DMS79 treated with DMSO at 0.1 percent for 48 hours (cell line): ENCODE results near the gene HMCN1.
"Not testable (repeated sequence)": the region's sequence is repeated elsewhere in the genome, so short reads cannot be mapped to it uniquely, and the experiment has no call there.

Experiments used
- DNase-seq: peaks from one replicate; lab custom pipeline; 2025; lab: John Stamatoyannopoulos, UW

Gene HMCN1

GRCh38 chr1:185853739-185854138, 119.5 kb downstream of the HMCN1 start:
- no peak for DNase-seq

- no peak for DNase-seq
Measured at GRCh38 chr1:185856482-185856881, 122.3 kb downstream of the HMCN1 start.

GRCh38 chr1:185857442-185857841, 123.3 kb downstream of the HMCN1 start:
- no peak for DNase-seq

GRCh38 chr1:185860311-185860710, 126.1 kb downstream of the HMCN1 start:
- no peak for DNase-seq

- DNase-seq, result no peak
Measured at GRCh38 chr1:185860859-185861258, 126.7 kb downstream of the HMCN1 start.

GRCh38 chr1:185861630-185862029, 127.4 kb downstream of the HMCN1 start:
- DNase-seq, result no peak

GRCh38 chr1:185862235-185862634, 128.0 kb downstream of the HMCN1 start:
- DNase-seq, result no peak

GRCh38 chr1:185864331-185864730, 130.1 kb downstream of the HMCN1 start:
- no peak for DNase-seq

- no peak for DNase-seq
Measured at GRCh38 chr1:185864889-185865517, 130.8 kb downstream of the HMCN1 start.

GRCh38 chr1:185869590-185869989, 135.4 kb downstream of the HMCN1 start:
- DNase-seq, result no peak

- no peak for DNase-seq
Measured at GRCh38 chr1:185871627-185872150, 137.5 kb downstream of the HMCN1 start.

GRCh38 chr1:185874246-185874645, 140.1 kb downstream of the HMCN1 start:
- no peak for DNase-seq

GRCh38 chr1:185880330-185880729, 146.1 kb downstream of the HMCN1 start:
- no peak for DNase-seq

GRCh38 chr1:185880779-185881333, 146.7 kb downstream of the HMCN1 start:
- no peak for DNase-seq

- no peak for DNase-seq
Measured at GRCh38 chr1:185886046-185886445, 151.9 kb downstream of the HMCN1 start.

GRCh38 chr1:185886671-185887070, 152.5 kb downstream of the HMCN1 start:
- DNase-seq, result no peak

- DNase-seq, result not testable (repeated sequence)
Measured at GRCh38 chr1:185892831-185893403, 158.7 kb downstream of the HMCN1 start.

GRCh38 chr1:185894791-185895190, 160.6 kb downstream of the HMCN1 start:
- DNase-seq, result no peak

- DNase-seq, result no peak
Measured at GRCh38 chr1:185895208-185895900, 161.2 kb downstream of the HMCN1 start.

GRCh38 chr1:185896863-185897262, 162.7 kb downstream of the HMCN1 start:
- no peak for DNase-seq

- no peak for DNase-seq
Measured at GRCh38 chr1:185906186-185906585, 172.0 kb downstream of the HMCN1 start.

GRCh38 chr1:185907246-185907645, 173.1 kb downstream of the HMCN1 start:
- no peak for DNase-seq

GRCh38 chr1:185911978-185912377, 177.8 kb downstream of the HMCN1 start:
- no peak for DNase-seq
